HepG2 (cell line): Measurements from ENCODE around the gene ZBTB7A. TPM values are rescaled to one million over a fixed set of nuclear protein-coding genes. Genes with fewer than 3 reads are reported as not detected.

Source experiments
- CHCHD3 ChIP-seq: sonication (generic); formaldehyde crosslinking; IDR thresholded peaks from 2 replicates; pipeline ENCODE4 v1.8.0; 2022; ENCODE audit warnings: mild to moderate bottlenecking, missing genetic modification reagents, moderate library complexity
- ELK4 ChIP-seq: sonication (generic); formaldehyde crosslinking; IDR thresholded peaks from 2 replicates; pipeline ENCODE4 v1.9.0; 2021; ENCODE audit warnings: missing genetic modification reagents, borderline replicate concordance
- GMEB2 ChIP-seq: IDR thresholded peaks from 2 replicates; pipeline ENCODE4 v1.6.1; 2016; ENCODE audit warnings: missing biosample characterization, missing genetic modification reagents, low read depth
- HOXA9 ChIP-seq: sonication (generic); formaldehyde crosslinking; IDR thresholded peaks from 2 replicates; pipeline ENCODE4 v1.8.1; 2022; ENCODE audit warnings: missing genetic modification reagents, mild to moderate bottlenecking, moderate library complexity, borderline replicate concordance
- JUNB ChIP-seq: sonication (generic); formaldehyde crosslinking; IDR thresholded peaks from 2 replicates; pipeline ENCODE4 v1.8.0; 2022; ENCODE audit warnings: missing genetic modification reagents, mild to moderate bottlenecking, borderline replicate concordance
- KLF13 ChIP-seq: sonication (generic); formaldehyde crosslinking; IDR thresholded peaks from 2 replicates; pipeline ENCODE4 v1.4.0; 2020; ENCODE audit warnings: mild to moderate bottlenecking, missing genetic modification reagents
- MAFG ChIP-seq: sonication (generic); formaldehyde crosslinking; IDR thresholded peaks from 2 replicates; pipeline ENCODE4 v1.5.1; 2020; ENCODE audit warnings: mild to moderate bottlenecking, missing genetic modification reagents
- MAX ChIP-seq: IDR thresholded peaks from 2 replicates; pipeline ENCODE4 v1.6.1; 2012; ENCODE audit warnings: inconsistent platforms
- MYPOP ChIP-seq: sonication (generic); formaldehyde crosslinking; IDR thresholded peaks from 2 replicates; pipeline ENCODE4 v1.8.1; 2023; ENCODE audit warnings: mild to moderate bottlenecking, moderate library complexity, missing genetic modification reagents
- PITX1 ChIP-seq: sonication (generic); formaldehyde crosslinking; IDR thresholded peaks from 2 replicates; pipeline ENCODE4 v1.5.1; 2020; ENCODE audit warnings: mild to moderate bottlenecking, missing genetic modification reagents
- SP5 ChIP-seq: IDR thresholded peaks from 2 replicates; pipeline ENCODE4 v1.6.1; 2016; ENCODE audit warnings: low read depth, borderline replicate concordance
- THAP11 ChIP-seq: IDR thresholded peaks from 2 replicates; pipeline ENCODE4 v1.6.1; 2016; ENCODE audit warnings: missing biosample characterization, missing genetic modification reagents
- ZBTB1 ChIP-seq: sonication (generic); formaldehyde crosslinking; IDR thresholded peaks from 2 replicates; pipeline ENCODE4 v1.4.0; 2020; ENCODE audit warnings: missing genetic modification reagents, borderline replicate concordance
- ZBTB34 ChIP-seq: sonication (generic); formaldehyde crosslinking; IDR thresholded peaks from 2 replicates; pipeline ENCODE4 v1.8.0; 2022; ENCODE audit warnings: mild to moderate bottlenecking, missing genetic modification reagents
- ZFP36 ChIP-seq: fragments of 150-350 bp; IDR thresholded peaks from 2 replicates; pipeline ENCODE4 v1.6.1; 2018; ENCODE audit warnings: borderline replicate concordance, low read length, low read depth; ENCODE audit not compliant: partially characterized antibody
- ZFX ChIP-seq: sonication (generic); formaldehyde crosslinking; IDR thresholded peaks from 2 replicates; pipeline ENCODE4 v1.4.0; 2020; ENCODE audit warnings: mild to moderate bottlenecking, low read depth, missing genetic modification reagents, moderate library complexity
- ZNF292 ChIP-seq: sonication (generic); formaldehyde crosslinking; IDR thresholded peaks from 2 replicates; pipeline ENCODE4 v1.8.1; 2022; ENCODE audit warnings: mild to moderate bottlenecking, low read depth, missing genetic modification reagents, borderline replicate concordance
- ZNF501 ChIP-seq: sonication (generic); formaldehyde crosslinking; IDR thresholded peaks from 2 replicates; pipeline ENCODE4 v1.5.1; 2020; ENCODE audit warnings: mild to moderate bottlenecking, moderate library complexity, missing genetic modification reagents
- ZNF580 ChIP-seq: IDR thresholded peaks from 2 replicates; pipeline ENCODE4 v1.6.1; 2016; ENCODE audit warnings: low read depth, borderline replicate concordance
- ZNF605 ChIP-seq: sonication (generic); formaldehyde crosslinking; IDR thresholded peaks from 2 replicates; pipeline ENCODE4 v1.8.0; 2022; ENCODE audit warnings: mild to moderate bottlenecking, missing genetic modification reagents
- ZNF704 ChIP-seq: sonication (generic); formaldehyde crosslinking; IDR thresholded peaks from 2 replicates; pipeline ENCODE4 v1.8.1; 2023; ENCODE audit warnings: mild to moderate bottlenecking, inconsistent platforms, moderate library complexity, missing genetic modification reagents, borderline replicate concordance
- polyA plus RNA-seq, 8 experiments: library from polyadenylated mRNA; depleted of rRNA in 3 of 8; stranded (reverse) in 7 of 8; unstranded in 1 of 8; fragments of >200 nt; fragmentation: Illumina TruSeq in 4 of 8; extraction: Trizol in 4 of 8; gene quantifications; 2 replicates each; pipeline versions ENCODE4 v1.2.1 to v1.2.3, GENCODE V29; 2011 to 2016; ENCODE audit warnings: low read depth in 4 of 8, missing spikeins in 1 of 8, mixed read lengths in 1 of 8; ENCODE audit not compliant: insufficient read depth in 1 of 8
- total RNA-seq, 5 experiments: library from RNA; depleted of rRNA; stranded (reverse); fragments of >200 nt; fragmentation: Illumina TruSeq; extraction: Trizol; gene quantifications; 2 replicates each; pipeline ENCODE4 v1.2.3, GENCODE V29; 2016; ENCODE audit warnings: low read depth in 1 of 5

The ZBTB7A gene
- total and polyA plus RNA-seq, 2 of the 13 experiments (the other 11 are each of a cell fraction or from before 2014, with no cell fraction given) = 3.6 to 4.0 TPM

- TF ChIP-seq MAX (no peak), ZFX (no peak), MAFG (no peak), JUNB (no peak), ZNF605 (CRISPR knock-in tag) (no peak), ZNF292 (CRISPR knock-in tag) (no peak), KLF13 (CRISPR knock-in tag) (no peak), THAP11 (CRISPR knock-in tag) (no peak), ZNF704 (no peak), MYPOP (no peak), ZBTB1 (CRISPR knock-in tag) (no peak), ZFP36 (no peak), ZNF501 (CRISPR knock-in tag) (0 out of 2 replicates have a peak, but pooled peaks have one; percentile 46), ELK4 (CRISPR knock-in tag) (no peak), ZNF580 (no peak), SP5 (CRISPR knock-in tag) (no peak), CHCHD3 (no peak), PITX1 (CRISPR knock-in tag) (no peak), ZBTB34 (CRISPR knock-in tag) (no peak), HOXA9 (CRISPR knock-in tag) (no peak), GMEB2 (CRISPR knock-in tag) (no peak)
These were observed 2.6 kb downstream of the ZBTB7A start (continued) for GRCh38 chr19:4064149-4064495.
